Measurements from ENCODE around the gene LDHD.

GRCh38 chr16:75101635-75102034, 14.9 kb downstream of the LDHD start:
- TF ChIP-seq POLR2AphosphoS5 (IDR thresholded peaks at IDR 0.05; ENCODE audit: low read depth, low read length) (no peak), TAF1 (IDR thresholded peaks at IDR 0.05; ENCODE audit: borderline replicate concordance, insufficient read depth, low read length) (no peak), SIN3A (IDR thresholded peaks at IDR 0.05; ENCODE audit: borderline replicate concordance, insufficient read depth, low read length) (no peak), REST (IDR thresholded peaks at IDR 0.05; ENCODE audit: insufficient read depth in 1 of 2, low read depth in 2 of 2, low read length in 2 of 2) (no peak)
